ENCODE results near the gene BAIAP2L1. TPM values are rescaled to one million over a fixed set of nuclear protein-coding genes. Genes with fewer than 3 reads are reported as not detected.

The BAIAP2L1 gene
- total and polyA plus RNA-seq, 2 experiments from 2014 or later, result 24.1 to 38.3 TPM

DNA sequence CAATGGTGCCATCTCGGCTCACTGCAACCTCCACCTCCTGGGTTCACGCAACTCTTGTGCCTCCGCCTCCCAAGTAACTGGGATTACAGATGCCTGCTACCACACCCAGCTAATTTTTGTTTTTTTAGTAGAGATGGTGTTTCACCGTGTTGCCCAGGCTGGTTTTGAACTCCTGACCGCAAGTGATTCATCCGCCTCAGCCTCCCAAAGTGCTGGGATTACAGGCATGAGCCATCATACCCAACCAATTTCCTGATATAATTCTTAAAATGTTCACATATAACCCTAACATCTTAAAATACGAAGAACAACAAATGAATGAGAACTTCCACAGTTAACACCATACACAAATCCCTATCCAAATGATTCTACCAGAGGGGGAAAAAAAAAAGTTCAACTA is 31.2 kb downstream of the BAIAP2L1 start:
- Mint-ChIP-seq H3K27ac (no peak overlapping the region), H3K36me3 (ENCODE audit: low read depth) (peaks cover 22% of the 10 kb centered on the region), H3K27me3 (ENCODE audit: insufficient read depth, low read depth, poor library complexity) (peaks cover 1% of the 10 kb centered on the region), H3K9me3 (no peaks in the 10 kb centered on the region; the same call in 2 of the 3 replicates), H3K4me1 (no peaks in the 10 kb centered on the region), H3K4me3 (no peak overlapping the region)
- Histone ChIP-seq H3K27me3 (ENCODE audit: insufficient read depth) (no peaks in the 10 kb centered on the region), H3K4me3 (no peak overlapping the region), H3K27ac (ENCODE audit: low read depth) (no peak overlapping the region), H3F3A (replicated peaks; ENCODE audit: low read depth) (no peaks in the 10 kb centered on the region), H4K20me1 (replicated peaks; ENCODE audit: insufficient read depth) (peaks cover 32% of the 10 kb centered on the region), H3K36me3 (ENCODE audit: insufficient read depth) (no peaks in the 10 kb centered on the region), H2AFZ (no peak overlapping the region), H3K9me2 (ENCODE audit: insufficient read depth) (no peaks in the 10 kb centered on the region), H3K4me1 (ENCODE audit: insufficient read depth) (no peaks in the 10 kb centered on the region; the same call in 1 of the 2 replicates), H3K79me2 (replicated peaks; ENCODE audit: insufficient read depth) (peaks cover 70% of the 10 kb centered on the region), H3K4me2 (no peak overlapping the region)
- no peak for DNase-seq (ENCODE audit: low spot score)
- no peak for ATAC-seq
- TF ChIP-seq ZNF114 (CRISPR knock-in tag; IDR thresholded peaks at IDR 0.05), result no peak
- TF ChIP-seq, protein P1, sequence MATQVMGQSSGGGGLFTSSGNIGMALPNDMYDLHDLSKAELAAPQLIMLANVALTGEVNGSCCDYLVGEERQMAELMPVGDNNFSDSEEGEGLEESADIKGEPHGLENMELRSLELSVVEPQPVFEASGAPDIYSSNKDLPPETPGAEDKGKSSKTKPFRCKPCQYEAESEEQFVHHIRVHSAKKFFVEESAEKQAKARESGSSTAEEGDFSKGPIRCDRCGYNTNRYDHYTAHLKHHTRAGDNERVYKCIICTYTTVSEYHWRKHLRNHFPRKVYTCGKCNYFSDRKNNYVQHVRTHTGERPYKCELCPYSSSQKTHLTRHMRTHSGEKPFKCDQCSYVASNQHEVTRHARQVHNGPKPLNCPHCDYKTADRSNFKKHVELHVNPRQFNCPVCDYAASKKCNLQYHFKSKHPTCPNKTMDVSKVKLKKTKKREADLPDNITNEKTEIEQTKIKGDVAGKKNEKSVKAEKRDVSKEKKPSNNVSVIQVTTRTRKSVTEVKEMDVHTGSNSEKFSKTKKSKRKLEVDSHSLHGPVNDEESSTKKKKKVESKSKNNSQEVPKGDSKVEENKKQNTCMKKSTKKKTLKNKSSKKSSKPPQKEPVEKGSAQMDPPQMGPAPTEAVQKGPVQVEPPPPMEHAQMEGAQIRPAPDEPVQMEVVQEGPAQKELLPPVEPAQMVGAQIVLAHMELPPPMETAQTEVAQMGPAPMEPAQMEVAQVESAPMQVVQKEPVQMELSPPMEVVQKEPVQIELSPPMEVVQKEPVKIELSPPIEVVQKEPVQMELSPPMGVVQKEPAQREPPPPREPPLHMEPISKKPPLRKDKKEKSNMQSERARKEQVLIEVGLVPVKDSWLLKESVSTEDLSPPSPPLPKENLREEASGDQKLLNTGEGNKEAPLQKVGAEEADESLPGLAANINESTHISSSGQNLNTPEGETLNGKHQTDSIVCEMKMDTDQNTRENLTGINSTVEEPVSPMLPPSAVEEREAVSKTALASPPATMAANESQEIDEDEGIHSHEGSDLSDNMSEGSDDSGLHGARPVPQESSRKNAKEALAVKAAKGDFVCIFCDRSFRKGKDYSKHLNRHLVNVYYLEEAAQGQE (IDR thresholded peaks at IDR 0.05; ENCODE audit: unreplicated experiment), result no peak
- TF ChIP-seq JUNB (IDR thresholded peaks at IDR 0.05; ENCODE audit: unreplicated experiment), result no peak
- no peak for TF ChIP-seq CREB1 (CRISPR knock-in tag; IDR thresholded peaks at IDR 0.05; ENCODE audit: low read depth)
- no peak for TF ChIP-seq POLR2AphosphoS5 (IDR thresholded peaks at IDR 0.05; ENCODE audit: low read depth)
- no peak for TF ChIP-seq EZH2phosphoT487 (IDR thresholded peaks at IDR 0.05; ENCODE audit: unreplicated experiment)
- no peak for TF ChIP-seq EZH2 (IDR thresholded peaks at IDR 0.05; ENCODE audit: low read depth, unreplicated experiment)
- TF ChIP-seq, protein P2, sequence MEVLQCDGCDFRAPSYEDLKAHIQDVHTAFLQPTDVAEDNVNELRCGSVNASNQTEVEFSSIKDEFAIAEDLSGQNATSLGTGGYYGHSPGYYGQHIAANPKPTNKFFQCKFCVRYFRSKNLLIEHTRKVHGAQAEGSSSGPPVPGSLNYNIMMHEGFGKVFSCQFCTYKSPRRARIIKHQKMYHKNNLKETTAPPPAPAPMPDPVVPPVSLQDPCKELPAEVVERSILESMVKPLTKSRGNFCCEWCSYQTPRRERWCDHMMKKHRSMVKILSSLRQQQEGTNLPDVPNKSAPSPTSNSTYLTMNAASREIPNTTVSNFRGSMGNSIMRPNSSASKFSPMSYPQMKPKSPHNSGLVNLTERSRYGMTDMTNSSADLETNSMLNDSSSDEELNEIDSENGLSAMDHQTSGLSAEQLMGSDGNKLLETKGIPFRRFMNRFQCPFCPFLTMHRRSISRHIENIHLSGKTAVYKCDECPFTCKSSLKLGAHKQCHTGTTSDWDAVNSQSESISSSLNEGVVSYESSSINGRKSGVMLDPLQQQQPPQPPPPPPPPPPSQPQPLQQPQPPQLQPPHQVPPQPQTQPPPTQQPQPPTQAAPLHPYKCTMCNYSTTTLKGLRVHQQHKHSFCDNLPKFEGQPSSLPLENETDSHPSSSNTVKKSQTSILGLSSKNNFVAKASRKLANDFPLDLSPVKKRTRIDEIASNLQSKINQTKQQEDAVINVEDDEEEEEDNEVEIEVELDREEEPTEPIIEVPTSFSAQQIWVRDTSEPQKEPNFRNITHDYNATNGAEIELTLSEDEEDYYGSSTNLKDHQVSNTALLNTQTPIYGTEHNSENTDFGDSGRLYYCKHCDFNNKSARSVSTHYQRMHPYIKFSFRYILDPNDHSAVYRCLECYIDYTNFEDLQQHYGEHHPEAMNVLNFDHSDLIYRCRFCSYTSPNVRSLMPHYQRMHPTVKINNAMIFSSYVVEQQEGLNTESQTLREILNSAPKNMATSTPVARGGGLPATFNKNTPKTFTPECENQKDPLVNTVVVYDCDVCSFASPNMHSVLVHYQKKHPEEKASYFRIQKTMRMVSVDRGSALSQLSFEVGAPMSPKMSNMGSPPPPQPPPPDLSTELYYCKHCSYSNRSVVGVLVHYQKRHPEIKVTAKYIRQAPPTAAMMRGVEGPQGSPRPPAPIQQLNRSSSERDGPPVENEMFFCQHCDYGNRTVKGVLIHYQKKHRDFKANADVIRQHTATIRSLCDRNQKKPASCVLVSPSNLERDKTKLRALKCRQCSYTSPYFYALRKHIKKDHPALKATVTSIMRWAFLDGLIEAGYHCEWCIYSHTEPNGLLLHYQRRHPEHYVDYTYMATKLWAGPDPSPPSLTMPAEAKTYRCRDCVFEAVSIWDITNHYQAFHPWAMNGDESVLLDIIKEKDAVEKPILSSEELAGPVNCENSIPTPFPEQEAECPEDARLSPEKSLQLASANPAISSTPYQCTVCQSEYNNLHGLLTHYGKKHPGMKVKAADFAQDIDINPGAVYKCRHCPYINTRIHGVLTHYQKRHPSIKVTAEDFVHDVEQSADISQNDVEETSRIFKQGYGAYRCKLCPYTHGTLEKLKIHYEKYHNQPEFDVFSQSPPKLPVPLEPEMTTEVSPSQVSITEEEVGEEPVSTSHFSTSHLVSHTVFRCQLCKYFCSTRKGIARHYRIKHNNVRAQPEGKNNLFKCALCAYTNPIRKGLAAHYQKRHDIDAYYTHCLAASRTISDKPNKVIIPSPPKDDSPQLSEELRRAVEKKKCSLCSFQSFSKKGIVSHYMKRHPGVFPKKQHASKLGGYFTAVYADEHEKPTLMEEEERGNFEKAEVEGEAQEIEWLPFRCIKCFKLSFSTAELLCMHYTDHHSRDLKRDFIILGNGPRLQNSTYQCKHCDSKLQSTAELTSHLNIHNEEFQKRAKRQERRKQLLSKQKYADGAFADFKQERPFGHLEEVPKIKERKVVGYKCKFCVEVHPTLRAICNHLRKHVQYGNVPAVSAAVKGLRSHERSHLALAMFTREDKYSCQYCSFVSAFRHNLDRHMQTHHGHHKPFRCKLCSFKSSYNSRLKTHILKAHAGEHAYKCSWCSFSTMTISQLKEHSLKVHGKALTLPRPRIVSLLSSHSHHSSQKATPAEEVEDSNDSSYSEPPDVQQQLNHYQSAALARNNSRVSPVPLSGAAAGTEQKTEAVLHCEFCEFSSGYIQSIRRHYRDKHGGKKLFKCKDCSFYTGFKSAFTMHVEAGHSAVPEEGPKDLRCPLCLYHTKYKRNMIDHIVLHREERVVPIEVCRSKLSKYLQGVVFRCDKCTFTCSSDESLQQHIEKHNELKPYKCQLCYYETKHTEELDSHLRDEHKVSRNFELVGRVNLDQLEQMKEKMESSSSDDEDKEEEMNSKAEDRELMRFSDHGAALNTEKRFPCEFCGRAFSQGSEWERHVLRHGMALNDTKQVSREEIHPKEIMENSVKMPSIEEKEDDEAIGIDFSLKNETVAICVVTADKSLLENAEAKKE (CRISPR knock-in tag; IDR thresholded peaks at IDR 0.05), result no peak
- TF ChIP-seq STAT1 (IDR thresholded peaks at IDR 0.05; ENCODE audit: unreplicated experiment), result no peak
- TF ChIP-seq NANOG (IDR thresholded peaks at IDR 0.05; ENCODE audit: borderline replicate concordance), result no peak

Measured in GM23338 (cell line).